Stimulated activated CD4-positive, alpha-beta T cell treated with anti-CD3 and anti-CD28 coated beads, TNF-alpha, amount 100 ng/mL, for 4 hours (primary cell): ENCODE measurements around the gene KRT73.

Source experiments
- DNase-seq, 3 experiments: peaks; one replicate each; pipeline ENCODE4 v3.0.0-alpha.2; 2020; ENCODE audit warnings: low read depth in 3 of 3

The KRT73 gene

DNA sequence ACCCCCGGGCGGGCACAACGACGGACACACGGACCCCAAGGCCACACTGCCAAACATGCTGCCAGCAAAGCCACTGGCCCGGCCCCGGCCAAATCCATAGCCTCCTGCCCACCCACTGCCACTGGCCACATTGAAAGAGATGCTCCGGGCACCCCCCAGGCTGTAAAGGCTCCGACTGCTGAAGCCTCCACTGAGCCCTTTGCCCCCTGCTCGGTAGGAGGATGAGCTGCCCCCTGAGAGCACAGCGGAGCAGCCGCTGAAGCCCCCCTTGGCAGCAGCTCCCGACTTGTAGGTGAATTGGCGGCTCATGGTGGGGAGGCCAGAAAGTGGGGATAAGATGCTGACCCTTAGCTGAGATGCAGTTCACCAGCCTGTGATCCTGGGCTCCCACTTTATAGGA lies at the start of gene KRT73:
KRT73 (minus strand) TSS at position 344 of the 400 bp plus-strand sequence; CDS start at position 309, 35 bp downstream.
- no peak for DNase-seq

DNA sequence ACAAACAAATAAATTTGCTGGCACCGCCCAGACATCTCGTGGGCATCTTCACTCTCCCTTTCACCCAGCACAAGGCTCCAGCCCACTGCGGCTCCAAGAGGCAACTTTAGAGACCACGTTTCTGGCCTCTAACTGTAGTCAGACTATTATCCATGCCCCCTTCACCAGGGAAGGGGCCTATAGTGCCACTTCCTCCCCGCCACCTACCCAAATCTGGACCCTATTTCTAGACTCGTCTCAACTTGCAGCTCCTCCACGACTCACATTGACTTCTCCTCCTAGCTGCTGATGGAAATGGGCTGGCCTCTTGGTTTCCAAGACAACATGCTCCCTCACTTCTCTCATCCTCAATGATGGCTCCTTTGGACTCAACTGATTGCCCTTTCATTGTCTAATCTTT lies 49.6 kb upstream of the KRT73 start:
- DNase-seq = no peak

DNA sequence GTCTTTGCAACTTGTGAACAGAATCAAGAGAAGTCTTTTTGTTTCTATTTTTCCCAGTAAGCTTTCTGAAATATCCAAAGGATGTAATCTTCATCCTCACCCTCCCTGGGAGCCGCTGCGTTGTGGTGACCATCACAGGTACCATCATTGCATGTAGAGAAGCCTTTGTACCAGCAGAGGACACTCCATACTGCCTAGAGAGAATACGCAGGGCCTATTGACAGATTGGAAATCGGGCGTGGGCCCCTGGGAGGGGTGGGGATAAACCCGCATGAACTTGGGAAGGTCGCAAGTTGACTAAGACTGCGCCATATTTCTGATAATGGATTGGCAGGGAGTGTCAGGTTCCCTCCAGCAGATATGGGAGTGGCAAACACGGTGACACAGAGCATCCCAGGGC lies 49.1 kb upstream of the KRT73 start:
- DNase-seq = no peak

DNA sequence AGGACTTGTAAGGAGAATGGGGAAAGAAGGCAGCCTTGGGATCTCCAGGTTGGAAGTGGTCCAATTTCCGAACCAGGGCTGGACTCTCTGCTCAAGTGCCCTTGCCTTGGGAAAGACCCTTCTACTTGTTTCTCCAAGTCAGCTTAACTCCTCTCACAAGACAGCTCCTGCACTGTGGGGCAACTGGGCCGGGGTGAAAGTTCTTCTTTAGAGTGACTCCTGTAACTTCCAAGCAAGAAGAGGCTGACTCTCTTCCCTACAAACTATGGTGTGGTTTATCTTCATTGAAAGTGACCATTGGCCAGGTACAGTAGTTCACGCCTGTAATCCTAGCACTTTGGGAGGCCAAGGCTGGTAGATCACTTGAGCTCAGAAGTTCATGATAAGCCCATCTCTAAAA lies 48.1 kb upstream of the KRT73 start:
- DNase-seq = no peak

DNA sequence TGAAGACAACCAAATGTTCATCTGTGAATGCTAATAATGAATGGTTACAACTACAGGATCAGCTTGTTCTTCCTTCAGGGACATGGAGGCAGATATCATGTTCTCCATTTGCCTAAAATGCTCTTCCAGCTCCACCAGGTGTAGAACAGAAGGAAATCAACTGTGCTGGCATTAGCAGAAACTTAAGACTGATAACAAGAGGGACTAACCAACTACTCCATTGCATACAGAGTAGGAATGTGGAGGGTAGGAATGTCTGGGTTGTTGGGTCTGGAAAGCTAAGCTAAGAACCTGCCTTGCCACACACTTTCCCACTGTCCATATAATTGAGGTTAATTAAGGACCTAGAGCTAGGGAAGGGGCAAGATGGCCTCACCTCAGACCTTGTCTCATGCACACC lies 45.1 kb upstream of the KRT73 start:
- DNase-seq = no peak

DNA sequence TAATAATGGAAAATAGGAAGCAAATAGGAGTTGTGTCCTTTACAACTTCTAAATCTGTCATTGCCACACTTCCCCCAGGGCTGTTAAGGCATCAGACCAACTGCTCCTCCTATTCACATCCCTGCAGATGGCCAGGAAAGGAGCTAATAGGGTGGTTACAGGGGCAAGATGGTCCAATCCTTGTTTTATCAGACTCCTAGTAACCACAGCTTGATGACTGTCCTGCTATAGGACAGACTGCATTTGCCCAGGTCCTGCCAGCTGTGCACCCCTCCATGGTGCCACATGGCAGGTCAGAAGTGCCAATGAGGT lies 44.5 kb upstream of the KRT73 start:
- DNase-seq = no peak

DNA sequence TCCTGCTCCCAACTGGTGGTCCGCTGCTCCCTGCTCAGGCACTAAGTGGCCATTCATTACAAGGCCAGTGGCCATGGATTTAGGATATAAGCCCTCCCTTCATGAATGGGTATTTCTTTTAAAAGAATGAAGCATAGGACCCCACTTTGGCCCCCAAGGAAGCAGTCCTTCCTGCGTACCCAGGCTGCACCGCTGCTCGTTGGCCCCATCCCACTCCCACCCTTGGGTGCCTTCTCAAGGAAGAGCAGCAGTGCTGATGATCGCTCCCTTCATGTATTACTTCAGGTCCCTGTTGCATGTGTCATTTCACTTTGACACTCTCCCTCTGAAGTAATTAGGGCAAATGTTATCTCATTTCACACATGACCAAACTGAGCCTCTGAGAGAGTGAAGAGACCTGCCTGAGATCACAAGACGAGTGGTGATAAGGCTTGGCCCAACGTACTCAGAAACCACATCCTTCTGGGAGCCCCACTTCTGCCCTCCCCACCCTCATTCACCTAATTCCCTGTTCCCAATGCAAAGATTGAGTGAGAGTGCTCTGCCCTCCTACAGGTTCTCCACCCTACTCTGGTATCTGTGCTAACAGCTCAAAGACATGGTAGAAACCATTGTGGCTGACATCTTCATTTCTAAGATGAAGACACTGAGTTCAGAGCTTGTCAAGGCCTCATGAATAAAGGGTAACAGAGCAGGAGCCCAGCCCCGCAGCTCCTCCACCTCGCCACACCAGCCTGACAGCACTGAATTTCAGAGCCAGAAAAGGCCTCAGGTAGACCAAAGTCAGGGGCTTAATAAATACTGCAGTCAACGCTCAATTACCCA lies 43.9 kb upstream of the KRT73 start:
- no peak for DNase-seq

DNA sequence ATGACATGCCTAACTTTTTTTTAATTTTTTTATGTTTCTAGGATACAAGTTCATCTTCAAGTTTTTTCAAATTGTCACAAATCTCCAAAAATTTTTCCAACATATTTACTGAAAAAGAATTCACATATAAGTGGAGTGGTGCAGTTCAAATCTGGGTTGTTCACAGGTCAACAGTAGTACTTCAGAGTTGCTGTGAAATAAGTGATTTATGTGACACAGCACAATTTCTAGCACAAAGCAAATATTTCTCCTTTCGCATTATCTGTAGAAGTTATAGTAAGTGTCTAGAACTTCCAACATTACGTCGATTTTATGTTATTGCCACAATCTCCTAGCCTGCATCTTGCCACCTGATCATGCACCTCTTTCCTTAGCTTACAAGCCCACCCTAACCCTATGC lies 43.3 kb upstream of the KRT73 start:
- DNase-seq = no peak

DNA sequence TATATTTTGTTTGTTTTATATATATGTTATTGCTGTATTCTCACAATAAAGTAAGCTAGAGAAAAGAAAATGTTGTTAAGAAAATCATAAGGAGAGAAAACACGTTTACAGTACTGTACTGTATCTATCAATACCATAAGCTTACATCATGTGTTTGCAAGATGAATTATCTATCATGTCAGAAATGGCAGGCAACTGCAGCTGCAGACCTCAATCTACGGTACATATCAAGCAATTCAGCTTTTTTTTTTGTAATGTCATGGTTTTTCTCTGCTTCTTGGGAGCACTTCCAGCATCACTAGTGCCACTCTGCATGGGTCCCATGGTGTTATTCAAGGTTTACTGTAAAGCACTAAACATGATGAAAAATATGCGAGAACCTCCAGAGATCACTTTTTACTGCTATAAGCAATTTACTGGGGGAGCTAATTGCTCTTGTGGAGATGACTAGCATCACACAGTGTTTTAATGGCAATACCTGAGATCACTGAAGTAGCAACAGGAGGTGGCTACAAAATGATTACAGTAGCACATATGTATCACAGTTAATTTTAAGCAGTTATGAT lies 42.7 kb upstream of the KRT73 start:
- no peak for DNase-seq

DNA sequence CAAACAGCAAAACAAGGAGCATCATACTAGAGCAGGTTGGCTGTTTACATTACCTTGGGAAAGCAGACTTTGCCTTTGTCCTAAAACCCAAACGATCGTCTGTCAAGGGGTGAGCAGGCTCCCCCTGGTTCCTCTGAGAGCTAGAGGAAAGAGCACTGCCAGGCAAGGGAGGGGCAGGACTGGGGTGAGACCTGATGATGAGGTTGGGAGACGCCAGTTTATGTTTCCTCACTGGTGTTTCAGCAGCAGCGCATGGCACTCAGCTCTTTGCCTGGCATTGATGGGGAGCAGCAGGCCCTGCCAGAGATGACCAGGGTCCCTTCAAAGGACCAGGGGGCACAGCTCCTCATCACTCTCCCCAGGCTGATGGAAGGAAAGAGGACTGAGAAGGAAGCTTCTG lies 41.6 kb upstream of the KRT73 start:
- DNase-seq = no peak

DNA sequence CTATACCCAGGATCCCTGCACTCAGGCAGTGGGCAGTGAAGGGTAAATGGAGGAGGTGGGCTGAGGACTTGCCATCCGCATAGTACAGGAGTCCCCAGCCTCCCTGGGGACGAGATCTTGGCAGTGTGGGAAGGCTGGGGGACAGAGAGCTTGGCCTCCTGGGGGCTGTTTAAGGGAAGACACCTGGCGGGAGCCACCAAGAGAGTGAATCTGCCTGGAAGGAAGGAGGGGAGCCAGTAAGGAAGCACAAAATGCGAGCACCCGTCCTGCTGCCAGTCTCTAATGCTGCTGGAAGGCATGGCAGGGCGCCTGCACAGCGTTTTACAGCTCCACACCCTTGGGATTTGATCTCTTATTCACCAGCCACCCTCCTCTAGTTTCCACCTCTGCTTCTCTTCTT lies 41.0 kb upstream of the KRT73 start:
- DNase-seq = no peak

DNA sequence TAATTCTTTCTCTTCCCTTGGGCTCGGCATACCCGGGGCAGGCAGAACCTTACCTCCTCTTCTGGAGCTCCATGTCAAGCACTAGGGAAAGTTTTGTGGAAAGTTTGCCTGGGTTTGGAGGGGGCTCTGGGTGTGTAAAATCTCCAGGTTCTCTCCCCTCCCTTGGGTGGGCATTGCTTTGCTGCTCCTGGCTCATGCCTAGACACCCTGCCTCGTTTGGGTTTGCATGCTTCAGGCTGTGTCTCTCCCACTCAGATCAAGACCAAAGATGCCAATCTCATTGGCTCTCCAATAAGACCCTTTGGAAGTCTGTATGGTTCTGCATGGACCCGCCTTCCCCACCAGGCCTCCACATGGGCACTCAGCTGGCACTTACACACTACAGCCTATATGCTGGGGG lies 39.8 kb upstream of the KRT73 start:
- no peak for DNase-seq

DNA sequence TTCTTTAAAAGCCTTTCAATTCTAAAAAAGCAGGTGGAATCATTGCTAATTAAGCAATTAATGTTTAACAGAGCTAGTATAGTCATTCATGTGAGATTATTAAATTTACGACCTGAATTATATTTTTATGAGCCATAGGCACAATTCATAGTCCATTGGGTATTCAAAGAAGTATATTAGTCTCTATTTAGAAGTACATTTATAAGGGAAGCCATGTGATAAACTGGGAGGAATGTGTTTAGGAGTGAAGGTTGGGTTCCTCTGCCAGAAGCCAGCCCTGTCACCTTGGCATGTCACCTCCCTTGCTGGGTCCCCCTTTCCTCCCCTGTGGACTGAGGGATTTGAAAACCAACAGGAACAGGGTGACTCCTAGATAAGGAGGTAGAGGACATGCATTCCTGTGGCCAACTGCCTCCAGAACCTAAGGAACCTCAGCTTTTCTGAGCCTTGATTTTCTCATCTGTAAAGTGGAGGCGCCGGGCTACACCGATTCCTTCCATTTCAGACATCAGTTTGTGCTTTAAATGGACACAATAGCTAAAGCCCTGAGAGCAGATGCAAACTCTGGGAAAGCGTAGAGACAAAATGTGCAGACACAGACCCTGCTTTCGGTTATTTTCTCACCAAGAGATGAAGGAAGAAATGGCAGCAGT lies 39.0 kb upstream of the KRT73 start:
- no peak for DNase-seq

DNA sequence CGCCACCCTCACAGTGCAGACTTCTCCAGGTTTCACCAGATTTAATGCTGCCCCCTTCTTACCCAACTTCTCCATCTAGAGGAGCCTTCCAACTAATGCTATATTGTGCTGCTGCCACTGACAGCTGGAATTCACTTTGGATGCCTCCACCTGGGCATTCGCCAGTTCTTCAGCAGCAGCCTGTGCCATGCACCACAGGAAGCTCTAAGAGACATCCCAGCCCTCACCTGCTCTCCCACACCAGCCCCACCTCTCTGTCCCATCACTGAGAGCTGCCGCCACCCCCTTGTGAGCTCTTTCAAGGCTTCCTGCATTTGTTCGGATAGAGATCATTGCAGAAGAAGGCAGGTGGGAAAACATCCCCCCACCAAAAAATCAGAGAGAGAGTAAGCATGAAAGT lies 38.3 kb upstream of the KRT73 start:
- DNase-seq = no peak

DNA sequence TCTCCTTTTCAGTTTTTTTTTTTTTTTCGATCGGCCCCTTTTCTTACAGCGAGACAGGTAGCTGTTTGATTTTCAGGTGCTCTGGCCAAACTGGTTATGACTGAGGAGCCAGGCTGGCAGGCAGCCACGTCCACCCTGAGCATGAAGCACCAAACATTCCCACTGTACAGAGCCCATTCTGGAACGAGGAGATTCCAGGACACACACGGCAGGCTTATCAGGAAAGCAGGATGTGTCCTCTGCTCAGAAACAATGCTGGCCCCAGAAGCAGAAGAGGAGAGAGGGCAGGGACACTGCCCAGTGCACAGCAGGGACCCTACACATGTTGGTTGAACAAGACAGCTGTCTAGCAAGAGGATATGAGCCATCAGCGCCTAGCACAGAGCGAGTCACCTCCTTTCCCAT lies 37.4 kb upstream of the KRT73 start:
- no peak for DNase-seq

DNA sequence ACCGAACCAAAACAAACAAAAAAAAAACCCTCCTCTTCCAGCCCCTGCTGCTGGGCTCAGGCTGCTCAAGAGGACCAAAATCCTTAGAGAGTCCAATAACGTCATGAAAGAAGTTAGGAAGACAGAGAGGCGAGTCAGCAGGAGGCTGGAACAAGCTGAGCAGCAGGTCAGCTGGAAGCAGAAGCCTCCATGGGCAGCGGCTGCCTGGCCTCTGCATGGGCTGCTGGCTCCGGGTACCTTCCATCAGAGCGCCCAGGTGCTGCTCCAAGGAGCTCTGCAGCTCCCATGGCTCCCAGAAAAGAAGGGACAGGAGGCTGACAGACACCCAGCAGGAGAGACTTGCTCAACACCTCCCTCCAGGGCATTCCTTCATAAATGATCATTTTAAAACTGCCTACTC lies 36.9 kb upstream of the KRT73 start:
- DNase-seq = no peak

DNA sequence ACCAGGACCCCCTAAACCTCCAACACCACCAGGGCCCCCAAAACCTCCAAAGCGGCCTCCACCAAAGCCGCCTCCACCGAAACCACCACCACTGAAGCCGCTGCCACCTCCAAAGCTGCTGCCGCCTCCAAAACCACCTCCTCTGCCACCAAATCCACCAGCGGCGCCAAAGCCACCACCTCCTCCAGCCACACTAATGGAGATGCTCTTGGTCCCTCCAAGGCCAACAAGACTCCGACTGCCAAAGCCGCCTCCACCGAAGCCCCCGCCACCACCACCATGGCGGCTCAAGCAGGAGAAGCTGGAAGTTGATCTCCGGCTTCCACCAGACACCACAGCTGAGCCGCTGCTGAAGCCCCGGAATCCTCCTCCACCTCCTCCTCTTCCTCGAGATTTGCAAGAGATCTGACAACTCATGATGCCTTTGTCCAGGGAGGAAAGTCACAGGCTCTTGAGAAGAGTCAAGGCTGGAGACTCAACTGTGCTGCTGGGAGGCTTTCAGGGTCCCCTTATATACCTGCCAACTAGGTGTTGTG lies 33.4 kb upstream of the KRT73 start, which contains the start of gene KRT2:
KRT2 (minus strand) TSS at position 486 of the 536 bp plus-strand sequence; CDS start at position 417, 69 bp downstream.
- DNase-seq = no peak

DNA sequence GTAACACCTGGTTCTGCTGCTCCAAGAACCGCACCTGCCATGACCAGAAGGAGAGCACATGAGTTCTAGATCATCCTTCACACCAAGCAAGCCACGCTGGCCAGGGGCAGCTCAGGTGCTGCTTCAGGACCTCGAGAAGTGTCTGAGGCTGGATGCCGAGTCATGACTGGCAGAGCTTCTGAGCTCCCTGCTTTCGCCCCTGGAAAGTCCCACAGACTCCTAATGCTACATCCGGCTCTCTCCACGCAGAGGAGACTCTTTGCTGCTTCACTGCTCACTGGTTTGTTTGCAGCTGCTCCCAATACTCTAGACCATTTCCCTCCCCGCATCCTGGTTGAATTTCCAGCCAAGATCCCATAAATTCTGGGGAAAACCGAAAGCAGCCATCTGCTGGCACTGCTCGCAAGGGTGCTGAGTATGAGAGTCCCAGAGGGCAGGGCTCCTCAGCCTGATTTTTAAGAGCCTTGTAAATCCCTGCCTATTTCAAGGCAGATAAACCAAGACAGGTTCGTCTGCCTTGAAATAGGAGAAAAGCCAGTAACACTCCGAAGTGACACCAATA lies 32.2 kb upstream of the KRT73 start:
- DNase-seq = no peak

DNA sequence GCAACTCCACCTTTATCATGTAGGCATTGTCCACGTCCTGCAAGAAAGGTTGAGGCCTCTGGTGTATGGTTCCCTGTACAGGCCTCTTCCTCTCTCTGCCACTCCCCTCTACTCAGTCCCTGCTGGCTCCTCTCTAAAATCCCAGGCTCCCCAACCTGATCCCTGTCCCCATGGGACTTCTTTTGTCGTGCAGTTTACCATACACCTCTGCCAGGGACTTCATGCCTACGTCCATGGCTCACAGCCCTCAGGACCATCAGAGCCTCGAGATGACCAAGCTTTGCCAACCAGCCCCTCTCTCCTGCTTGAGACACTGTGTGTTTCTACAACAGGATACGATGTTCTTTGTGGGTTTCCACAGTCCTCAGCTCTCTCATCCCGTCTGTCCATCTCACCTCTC lies 30.7 kb upstream of the KRT73 start:
- DNase-seq = no peak

DNA sequence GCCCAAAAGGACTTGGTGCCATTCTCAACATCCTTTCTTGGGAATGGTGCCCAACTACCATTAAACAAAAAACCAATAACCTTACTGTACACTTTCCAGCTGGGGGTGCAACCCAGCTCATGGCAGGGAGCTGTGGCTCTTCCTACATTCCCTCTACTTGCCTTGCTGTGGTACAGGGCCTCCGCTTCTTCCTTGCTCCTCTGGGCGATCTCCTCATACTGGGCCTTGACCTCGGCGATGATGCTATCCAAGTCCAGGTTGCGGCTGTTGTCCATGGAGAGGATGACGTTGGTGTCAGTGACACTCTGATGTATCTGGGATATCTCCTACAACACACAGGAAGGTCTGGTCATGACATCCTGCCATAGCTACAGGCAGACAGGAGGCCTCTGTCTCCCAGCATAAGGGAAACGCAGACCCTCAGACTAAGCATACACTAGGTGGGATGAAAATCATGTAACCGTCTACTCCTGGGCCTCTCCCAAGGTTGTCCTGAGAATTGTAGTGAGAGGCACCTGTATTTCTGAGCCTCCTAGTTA lies 29.7 kb upstream of the KRT73 start:
- no peak for DNase-seq

DNA sequence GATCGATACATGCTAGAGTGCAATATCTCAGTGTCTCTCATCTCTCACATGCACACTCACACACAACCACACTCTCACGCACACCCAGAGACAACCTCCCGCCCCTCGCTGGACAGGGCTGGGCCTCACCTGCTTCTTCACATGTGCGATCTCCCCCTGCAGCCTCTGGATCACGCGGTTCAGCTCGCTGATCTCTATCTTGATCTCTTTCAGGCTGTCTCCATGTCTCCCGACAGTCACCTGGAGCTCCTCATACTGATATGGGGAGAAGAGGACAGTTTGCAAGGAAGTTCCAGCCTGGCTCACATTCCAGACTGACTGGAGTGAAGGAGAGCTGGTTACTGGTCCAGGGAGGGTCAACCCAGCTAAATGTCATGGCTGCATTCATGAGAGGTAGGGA lies 29.2 kb upstream of the KRT73 start:
- no peak for DNase-seq

DNA sequence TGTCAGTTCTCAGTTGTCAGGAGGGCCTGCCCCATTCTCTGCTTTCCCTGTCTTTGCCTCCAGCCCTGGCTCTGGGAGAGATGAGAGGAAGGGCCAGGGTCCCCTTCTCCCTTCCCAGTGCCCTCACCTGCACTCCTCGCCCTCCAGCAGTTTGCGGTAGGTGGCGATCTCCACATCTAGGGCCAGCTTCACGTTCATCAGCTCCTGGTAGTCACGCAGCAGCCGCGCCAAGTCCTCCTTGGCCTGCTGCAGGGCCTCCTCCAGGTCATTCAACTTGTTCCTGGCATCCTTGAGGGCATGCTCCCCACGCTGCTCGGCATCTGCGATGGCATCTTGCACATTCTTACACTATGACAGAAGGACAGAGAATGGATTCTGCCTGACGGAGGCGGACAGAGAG lies 28.3 kb upstream of the KRT73 start:
- DNase-seq = no peak
